ENCODE measurements around the gene AFTPH. TPM values are rescaled to one million over a fixed set of nuclear protein-coding genes. Genes with fewer than 3 reads are reported as not detected.

AFTPH gene
- polyA plus RNA-seq, 1 experiment = 22.0 TPM

GRCh38 chr2:64488050-64488974, 35.8 kb upstream of the AFTPH start:
- POLR2A ChIA-PET = no interaction called here
- Histone ChIP-seq H3K9me3 (ENCODE audit: control insufficient read depth, insufficient read depth, low read length) (no peaks in the 10 kb centered on the region), H3K27ac (ENCODE audit: low read depth, low read length) (no peak overlapping the region), H3K4me3 (ENCODE audit: low read depth, low read length) (no peak overlapping the region), H3K27me3 (ENCODE audit: control insufficient read depth, insufficient read depth, low read length) (peaks cover 39% of the 10 kb centered on the region)
- peak; percentile 24 for DNase-seq (ENCODE audit: low read depth, low spot score)
- CTCF ChIA-PET = interaction anchor here (0.6 to 7.9 kb wide), 58 partner anchors 9 to 1069 kb away, joined by 3 to 222 read pairs (median 4); no protein-coding TSS in a partner anchor
- TF ChIP-seq, protein P1, sequence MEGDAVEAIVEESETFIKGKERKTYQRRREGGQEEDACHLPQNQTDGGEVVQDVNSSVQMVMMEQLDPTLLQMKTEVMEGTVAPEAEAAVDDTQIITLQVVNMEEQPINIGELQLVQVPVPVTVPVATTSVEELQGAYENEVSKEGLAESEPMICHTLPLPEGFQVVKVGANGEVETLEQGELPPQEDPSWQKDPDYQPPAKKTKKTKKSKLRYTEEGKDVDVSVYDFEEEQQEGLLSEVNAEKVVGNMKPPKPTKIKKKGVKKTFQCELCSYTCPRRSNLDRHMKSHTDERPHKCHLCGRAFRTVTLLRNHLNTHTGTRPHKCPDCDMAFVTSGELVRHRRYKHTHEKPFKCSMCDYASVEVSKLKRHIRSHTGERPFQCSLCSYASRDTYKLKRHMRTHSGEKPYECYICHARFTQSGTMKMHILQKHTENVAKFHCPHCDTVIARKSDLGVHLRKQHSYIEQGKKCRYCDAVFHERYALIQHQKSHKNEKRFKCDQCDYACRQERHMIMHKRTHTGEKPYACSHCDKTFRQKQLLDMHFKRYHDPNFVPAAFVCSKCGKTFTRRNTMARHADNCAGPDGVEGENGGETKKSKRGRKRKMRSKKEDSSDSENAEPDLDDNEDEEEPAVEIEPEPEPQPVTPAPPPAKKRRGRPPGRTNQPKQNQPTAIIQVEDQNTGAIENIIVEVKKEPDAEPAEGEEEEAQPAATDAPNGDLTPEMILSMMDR (IDR thresholded peaks at IDR 0.05; ENCODE audit: low read depth, low read length) = peak; percentile 95

GRCh38 chr2:64489081-64489751, 34.9 kb upstream of the AFTPH start:
- Histone ChIP-seq H3K27ac (ENCODE audit: low read depth, low read length) (no peak overlapping the region), H3K27me3 (ENCODE audit: control insufficient read depth, insufficient read depth, low read length) (peaks cover 40% of the 10 kb centered on the region), H3K9me3 (ENCODE audit: control insufficient read depth, insufficient read depth, low read length) (no peaks in the 10 kb centered on the region), H3K4me3 (ENCODE audit: low read depth, low read length) (no peak overlapping the region)
- CTCF ChIA-PET = interaction anchor here (0.9 to 7.9 kb wide), 8 partner anchors 12 to 592 kb away, joined by 3 to 222 read pairs (median 8); no protein-coding TSS in a partner anchor
- DNase-seq (ENCODE audit: low read depth, low spot score) = no peak
- TF ChIP-seq, protein P1 (IDR thresholded peaks at IDR 0.05; ENCODE audit: low read depth, low read length) = no peak
- POLR2A ChIA-PET = no interaction called here

- DNase-seq (ENCODE audit: low read depth, low spot score) = no peak
- no peaks in the 10 kb centered on the region for H3K9me3 ChIP-seq (ENCODE audit: control insufficient read depth, insufficient read depth, low read length)
- ChIA-PET POLR2A (no interaction called here), CTCF (interaction anchor here (1.5 to 4.8 kb wide), 2 partner anchors 161 to 442 kb away, joined by 6 to 29 read pairs; no protein-coding TSS in a partner anchor)
- H3K27me3 ChIP-seq (ENCODE audit: control insufficient read depth, insufficient read depth, low read length) = peaks cover 27% of the 10 kb centered on the region
- no peak overlapping the region for H3K4me3 ChIP-seq (ENCODE audit: low read depth, low read length)
- H3K27ac ChIP-seq (ENCODE audit: low read depth, low read length) = no peak overlapping the region
- TF ChIP-seq, protein P1 (IDR thresholded peaks at IDR 0.05; ENCODE audit: low read depth, low read length) = no peak
Measured at GRCh38 chr2:64491426-64491825, 32.7 kb upstream of the AFTPH start.

GRCh38 chr2:64492272-64492671, 31.9 kb upstream of the AFTPH start:
- Histone ChIP-seq H3K9me3 (ENCODE audit: control insufficient read depth, insufficient read depth, low read length) (no peaks in the 10 kb centered on the region), H3K27ac (ENCODE audit: low read depth, low read length) (no peak overlapping the region), H3K4me3 (ENCODE audit: low read depth, low read length) (no peak overlapping the region), H3K27me3 (ENCODE audit: control insufficient read depth, insufficient read depth, low read length) (peaks cover 28% of the 10 kb centered on the region)
- no peak for DNase-seq (ENCODE audit: low read depth, low spot score)
- TF ChIP-seq, protein P1 (IDR thresholded peaks at IDR 0.05; ENCODE audit: low read depth, low read length) = no peak
- ChIA-PET POLR2A (no interaction called here), CTCF (interaction anchor here (1.5 kb wide), 1 partner anchor 161 kb away, joined by 6 read pairs; no protein-coding TSS in a partner anchor)
